Measurements from ENCODE around the gene CDIPT.
A peak's percentile ranks its signal among the peaks of the same experiment; 100 is the strongest.

CDIPT gene

DNA sequence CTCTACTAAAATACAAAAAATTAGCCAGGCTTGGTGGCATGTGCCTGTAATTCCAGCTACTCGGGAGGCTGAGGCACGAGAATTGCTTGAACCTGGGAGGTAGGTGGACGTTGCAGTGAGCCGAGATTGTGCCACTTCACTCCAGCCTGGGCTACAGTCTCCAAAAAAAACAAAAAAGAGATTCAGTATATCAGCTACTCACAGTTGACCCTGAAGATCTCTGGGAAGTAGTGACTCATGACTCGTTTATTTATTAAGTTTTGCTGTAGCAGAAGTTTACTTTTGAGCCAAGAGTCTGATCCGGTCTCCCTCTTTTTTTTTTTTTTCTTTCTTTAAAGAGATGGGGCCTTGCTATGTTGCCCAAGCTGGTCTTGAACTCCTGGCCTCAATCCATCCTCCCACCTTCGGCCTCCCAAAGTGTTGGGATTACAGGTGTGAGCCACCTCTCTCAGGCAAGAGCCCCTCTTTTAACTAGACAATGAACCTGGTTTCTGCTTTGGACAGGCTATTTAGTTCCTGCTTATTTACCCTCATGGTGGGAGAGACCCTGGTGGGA lies 38.4 kb downstream of the CDIPT start:
- DNase-seq, result no peak

GRCh38 chr16:29821643-29822115 lies 41.3 kb downstream of the CDIPT start:
- DNase-seq, result no peak

- DNase-seq, result no peak
Measured at GRCh38 chr16:29820730-29821642, 42.0 kb downstream of the CDIPT start.

GRCh38 chr16:29820271-29820701 lies 42.7 kb downstream of the CDIPT start, which contains the start of gene MVP:
MVP (plus strand) TSS chr16:29820462; CDS start chr16:29830550, 10,088 bp downstream.
- DNase-seq, result peak; percentile 64 to 70

GRCh38 chr16:29819506-29819905 lies 43.5 kb downstream of the CDIPT start:
- no peak for DNase-seq

- no peak for DNase-seq
Measured at GRCh38 chr16:29818082-29818481, 44.9 kb downstream of the CDIPT start.

DNA sequence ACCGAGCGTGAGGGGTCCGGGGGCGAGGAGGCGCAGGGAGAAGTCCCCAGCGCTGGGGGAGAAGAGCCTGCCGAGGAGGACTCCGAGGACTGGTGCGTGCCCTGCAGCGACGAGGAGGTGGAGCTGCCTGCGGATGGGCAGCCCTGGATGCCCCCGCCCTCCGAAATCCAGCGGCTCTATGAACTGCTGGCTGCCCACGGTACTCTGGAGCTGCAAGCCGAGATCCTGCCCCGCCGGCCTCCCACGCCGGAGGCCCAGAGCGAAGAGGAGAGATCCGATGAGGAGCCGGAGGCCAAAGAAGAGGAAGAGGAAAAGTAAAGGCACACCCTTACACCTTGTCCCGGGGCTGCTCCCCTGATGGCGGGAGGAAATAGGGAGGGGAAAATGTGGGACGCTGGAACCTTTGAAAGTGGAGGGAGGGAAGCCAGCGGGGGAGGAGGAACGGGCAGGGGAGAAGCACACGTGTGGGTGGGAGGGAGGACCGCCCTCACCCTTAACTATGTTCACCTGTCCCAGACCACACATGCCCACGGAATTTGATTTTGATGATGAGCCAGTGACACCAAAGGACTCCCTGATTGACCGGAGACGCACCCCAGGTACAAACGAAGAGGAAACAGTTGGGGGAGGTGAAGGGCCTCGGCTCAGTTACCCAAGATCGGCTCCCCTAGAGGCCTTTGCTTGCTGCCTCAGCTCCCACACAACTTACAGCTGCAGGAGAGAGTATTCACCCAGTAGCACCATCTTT lies 46.2 kb downstream of the CDIPT start:
- peak; percentile 56 for DNase-seq

DNA sequence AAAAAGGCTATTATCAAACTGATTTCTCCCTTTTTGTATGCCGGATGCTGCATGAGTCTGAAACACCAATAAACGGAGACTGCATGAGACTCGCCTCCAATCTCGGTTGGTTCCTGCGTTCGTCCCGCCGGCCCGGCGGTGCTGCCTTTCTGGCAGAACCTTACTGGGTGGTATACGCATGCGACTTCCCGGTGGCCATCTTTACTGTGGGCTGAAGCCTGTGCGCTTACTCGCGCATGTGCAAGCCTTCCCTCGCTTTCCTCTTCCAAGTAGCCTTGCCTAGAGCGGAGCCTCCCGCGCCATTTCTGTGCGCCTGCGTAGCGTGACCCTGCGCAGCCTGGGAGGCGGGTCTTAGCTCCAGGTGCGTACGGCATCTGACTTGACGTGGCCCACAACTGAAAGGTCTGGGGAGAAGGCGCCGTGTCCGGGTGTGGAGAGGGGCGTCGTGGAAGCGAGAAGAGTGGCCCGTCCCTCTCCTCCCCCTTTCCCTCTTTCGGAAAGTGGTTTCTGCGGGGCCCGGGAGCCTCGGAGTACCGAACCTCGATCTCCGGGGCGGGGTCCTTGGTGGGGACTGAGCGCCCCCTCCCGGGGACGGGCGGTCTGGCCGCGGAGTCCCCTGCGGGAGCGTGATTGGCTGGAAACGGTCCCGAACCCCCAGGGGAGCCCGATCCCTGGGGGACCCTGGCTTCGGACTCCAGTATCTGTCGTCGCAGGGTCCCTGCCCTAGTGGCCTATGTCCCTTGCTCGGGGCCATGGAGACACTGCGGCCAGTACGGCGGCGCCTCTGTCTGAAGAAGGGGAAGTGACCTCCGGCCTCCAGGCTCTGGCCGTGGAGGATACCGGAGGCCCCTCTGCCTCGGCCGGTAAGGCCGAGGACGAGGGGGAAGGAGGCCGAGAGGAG lies 47.0 kb downstream of the CDIPT start, which contains the start of gene PAGR1:
TSS of gene PAGR1 (plus strand) at position 360 of the 901 bp plus-strand sequence. CDS start at position 734, 374 bp downstream.
- DNase-seq, result peak; percentile 97 to 99

DNA sequence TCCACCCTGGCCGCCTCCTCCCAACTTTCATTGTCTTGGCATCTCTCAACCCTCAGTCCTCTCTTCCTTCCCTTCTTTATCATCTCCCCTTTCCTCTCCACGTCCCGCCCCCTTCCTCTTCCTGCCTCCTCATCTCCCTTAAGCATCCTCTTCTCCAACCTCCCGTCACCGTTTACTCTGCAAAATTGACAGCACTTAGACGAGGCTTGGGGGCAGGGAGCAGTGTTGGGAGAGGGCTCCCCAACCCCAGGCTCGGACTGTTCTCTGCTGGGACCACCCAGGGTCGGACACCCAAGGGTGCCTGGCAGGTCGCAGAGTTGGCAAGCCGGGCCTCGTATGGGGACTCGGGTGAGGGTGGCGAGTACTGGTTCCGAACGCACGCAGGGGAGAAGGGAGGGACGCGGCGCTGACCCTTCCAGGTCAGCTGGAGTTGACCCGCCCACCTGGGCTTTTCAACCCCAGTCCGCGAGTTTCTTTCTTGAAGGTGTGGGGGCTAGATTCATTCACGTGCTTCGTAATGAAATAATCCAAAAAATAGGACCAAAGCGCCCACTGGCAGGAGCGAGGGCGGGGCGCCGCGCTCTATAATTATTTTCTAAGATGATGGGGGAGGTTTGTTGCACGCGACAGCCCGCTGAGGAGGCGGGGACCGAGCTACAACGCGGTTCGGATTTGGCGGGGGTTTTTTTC lies 47.8 kb downstream of the CDIPT start:
- no peak for DNase-seq

GRCh38 chr16:29814592-29814991 lies 48.4 kb downstream of the CDIPT start:
- DNase-seq, result no peak

DNA sequence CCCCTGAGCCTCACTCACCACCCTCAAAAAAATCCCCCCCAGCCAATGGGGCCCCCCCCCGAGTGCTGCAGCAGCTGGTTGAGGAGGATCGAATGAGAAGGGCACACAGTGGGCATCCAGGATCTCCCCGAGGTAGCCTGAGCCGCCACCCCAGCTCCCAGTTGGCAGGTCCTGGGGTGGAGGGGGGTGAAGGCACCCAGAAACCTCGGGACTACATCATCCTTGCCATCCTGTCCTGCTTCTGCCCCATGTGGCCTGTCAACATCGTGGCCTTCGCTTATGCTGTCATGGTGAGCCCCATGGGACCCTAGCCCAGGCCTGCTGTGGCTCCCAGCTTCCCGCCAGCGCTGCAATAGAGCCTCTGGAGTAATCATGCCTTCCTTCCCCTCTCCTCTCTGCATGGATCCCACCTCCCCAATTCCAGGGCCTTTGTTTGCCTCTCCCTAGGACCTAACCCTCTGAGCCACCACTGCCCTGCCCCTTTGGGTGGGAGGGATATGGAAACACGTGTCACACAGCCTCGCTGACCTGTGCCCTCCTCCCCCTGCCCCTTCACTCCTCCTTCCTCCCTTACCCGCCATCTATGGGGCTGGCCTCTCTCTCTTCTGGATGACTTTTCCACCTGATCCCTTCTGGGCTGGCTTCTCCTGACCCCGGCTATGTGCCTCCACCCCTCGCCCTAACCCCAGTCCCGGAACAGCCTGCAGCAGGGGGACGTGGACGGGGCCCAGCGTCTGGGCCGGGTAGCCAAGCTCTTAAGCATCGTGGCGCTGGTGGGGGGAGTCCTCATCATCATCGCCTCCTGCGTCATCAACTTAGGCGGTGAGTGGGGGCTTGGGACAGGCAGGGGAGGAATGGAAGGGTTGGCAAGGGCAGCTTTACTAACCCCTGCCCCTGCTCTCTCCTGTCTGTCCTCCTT lies 49.1 kb downstream of the CDIPT start:
- DNase-seq, result no peak

DNA sequence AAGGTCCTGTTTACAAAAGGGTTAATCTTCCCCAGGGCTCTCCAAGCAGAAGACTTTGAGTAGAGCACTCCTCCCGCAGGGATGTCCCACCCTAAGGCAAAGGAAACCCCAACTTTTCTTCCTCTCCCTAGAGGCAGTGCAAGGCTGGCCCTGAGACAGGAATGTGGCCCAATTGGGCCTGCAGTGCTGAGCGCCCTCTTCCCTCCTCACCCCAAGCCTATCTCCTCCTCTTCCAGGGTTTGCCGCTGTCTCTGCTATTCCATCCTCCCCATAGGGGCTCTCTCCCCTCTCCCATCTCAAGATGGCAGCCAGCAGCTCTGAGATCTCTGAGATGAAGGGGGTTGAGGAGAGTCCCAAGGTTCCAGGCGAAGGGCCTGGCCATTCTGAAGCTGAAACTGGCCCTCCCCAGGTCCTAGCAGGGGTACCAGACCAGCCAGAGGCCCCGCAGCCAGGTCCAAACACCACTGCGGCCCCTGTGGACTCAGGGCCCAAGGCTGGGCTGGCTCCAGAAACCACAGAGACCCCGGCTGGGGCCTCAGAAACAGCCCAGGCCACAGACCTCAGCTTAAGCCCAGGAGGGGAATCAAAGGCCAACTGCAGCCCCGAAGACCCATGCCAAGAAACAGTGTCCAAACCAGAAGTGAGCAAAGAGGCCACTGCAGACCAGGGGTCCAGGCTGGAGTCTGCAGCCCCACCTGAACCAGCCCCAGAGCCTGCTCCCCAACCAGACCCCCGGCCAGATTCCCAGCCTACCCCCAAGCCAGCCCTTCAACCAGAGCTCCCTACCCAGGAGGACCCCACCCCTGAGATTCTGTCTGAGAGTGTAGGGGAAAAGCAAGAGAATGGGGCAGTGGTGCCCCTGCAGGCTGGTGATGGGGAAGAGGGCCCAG lies 50.0 kb downstream of the CDIPT start:
- DNase-seq, result no peak

DNA sequence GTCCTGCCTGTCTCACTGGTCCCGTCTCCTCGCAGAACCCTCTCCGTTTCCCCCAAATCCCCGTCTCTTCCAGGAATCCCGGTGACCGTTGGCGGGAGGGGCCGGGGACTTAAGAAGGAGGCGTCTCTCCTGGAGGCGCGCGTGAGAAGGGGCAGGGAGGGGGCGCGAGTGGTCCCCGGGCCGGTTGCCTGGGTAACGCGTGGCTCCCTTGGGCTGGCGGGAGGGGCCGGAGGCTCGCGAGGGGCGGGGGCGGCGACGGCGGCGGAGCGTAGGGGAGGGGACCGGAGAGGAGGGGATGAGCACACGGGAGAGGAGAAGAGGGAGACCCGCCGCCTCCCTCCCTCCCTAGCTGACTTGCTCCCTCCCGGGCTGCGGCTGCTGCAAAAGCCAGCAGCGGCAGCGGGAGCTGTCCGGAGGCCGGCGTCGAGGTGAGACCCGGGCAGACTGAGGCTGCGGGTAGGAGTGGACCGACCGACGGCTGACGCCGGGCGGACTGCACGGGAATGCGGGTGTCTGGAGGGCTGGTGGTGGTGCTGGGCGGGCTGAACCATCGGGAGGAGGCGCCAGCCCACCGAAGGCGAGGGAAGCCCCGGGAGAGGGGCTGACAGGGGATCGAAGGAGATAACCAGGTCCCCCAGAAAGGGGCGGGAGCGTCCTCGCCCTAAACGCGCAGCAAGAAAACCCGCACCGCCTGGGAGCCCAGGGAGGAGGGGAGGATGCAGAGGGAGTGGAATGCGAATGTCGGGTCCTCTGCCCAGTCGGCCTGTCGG lies 50.9 kb downstream of the CDIPT start, which contains the start of gene PRRT2:
TSS of gene PRRT2 (plus strand) at position 298 of the 770 bp plus-strand sequence. CDS start 862 bp downstream, outside the sequence.
- no peak for DNase-seq

DNA sequence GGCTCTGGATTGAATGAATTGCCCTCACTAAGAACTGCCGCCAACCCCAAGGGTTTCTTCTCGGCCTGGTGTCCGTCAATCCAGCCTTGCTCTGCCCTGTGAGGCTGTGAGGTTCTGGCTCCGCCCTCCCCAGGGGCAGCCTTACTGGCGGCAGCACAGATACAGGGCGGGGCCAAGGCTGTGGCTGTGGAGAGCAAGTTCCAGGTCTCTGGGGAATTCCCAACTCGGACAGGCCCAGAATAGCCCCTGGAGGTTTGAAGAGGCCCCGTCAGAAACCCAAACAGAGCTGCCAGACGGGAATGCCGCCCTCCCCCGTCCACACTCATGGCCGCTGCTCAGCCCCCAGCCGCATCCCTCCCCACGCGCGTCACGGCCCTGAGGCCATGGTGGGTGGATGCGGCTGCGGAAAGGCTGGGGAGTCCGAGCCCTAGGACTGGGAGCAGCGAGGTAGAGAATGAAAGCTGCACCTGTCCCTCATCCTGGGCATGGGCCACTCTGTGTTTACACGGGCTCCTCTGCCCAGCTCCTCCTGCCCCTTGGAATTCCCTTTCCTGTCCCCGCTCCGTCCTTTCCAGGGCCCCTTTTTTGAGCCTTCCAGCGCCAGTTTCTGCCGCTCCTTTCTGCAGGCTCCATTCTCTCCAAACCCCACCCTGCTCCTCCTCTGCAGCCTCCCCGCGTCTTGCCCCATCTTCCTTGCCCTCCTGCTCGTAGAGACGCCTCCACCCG lies 51.7 kb downstream of the CDIPT start:
- DNase-seq, result peak; percentile 73 to 77

- no peak for DNase-seq
Measured at GRCh38 chr16:29810699-29811169, 52.3 kb downstream of the CDIPT start.

DNA sequence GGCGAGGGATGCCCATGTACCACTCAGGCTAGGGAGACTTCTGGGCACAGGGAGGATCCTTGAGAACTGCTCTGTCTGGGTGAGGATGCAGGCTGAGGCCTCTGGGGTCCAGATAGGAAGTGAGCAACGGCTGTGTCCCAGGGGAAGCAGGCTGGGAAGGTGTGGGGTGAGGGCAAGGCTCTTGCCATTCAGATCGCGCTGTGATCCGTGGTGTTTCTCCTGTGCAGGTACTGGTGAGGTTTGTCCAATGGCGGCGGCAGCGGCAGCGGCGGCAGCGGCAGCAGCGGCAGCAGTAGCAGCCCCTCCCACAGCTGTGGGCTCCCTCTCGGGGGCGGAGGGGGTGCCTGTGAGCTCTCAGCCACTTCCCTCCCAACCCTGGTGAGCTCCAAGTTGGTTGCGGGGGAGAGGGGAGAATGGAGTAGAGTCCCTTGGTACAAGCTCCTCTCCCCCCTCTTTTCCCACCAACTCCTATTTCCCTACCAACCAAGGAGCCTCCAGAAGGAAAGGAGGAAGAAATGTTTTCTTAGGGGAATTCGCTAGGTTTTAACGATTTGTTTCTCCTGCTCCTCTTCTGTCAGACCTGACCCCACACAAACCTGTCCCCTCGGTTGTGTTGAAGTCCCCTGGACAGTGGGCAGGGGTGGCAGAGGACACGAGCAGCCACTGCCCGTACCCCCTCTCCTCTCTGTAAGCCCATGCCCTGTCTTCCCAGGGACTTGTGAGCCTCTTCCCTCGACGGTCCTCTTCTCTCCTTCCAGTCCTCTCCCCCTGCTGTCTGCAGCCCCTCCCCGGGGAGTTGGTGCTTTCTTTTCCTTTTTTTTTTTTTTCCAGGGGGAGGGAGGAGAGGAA lies 53.0 kb downstream of the CDIPT start:
- DNase-seq, result no peak

Data from AML-193 (cell line).